ENCODE data around the gene TMEM14B. TPM values are rescaled to one million over a fixed set of nuclear protein-coding genes. Genes with fewer than 3 reads are reported as not detected.

Gene TMEM14B
- total and polyA plus RNA-seq, 2 donors (not counting 3 experiments of a cell fraction or from before 2014, with no cell fraction given) = 58.2 to 73.1 TPM

GRCh38 chr6:10759884-10760329 is 12.3 kb downstream of the TMEM14B start:
- Histone ChIP-seq H3K27me3 (ENCODE audit: control insufficient read depth in 2 of 2, insufficient read depth in 2 of 2, low read length in 2 of 2) (no peaks in the 10 kb centered on the region), H3K9ac (replicated peaks; ENCODE audit: extremely low read depth, insufficient read depth, low read length) (no peak overlapping the region), H3K4me2 (ENCODE audit: insufficient read depth, low read length) (peak overlapping the region; percentile 28), H3K9me3 (replicated peaks; ENCODE audit: control insufficient read depth, insufficient read depth, low read length) (no peaks in the 10 kb centered on the region), H2AFZ (ENCODE audit: low read depth, low read length) (no peak overlapping the region), H3K79me2 (ENCODE audit: control insufficient read depth, insufficient read depth, low read length) (no peaks in the 10 kb centered on the region), H3K36me3 (ENCODE audit: control insufficient read depth in 2 of 2, extremely low read depth in 1 of 2, insufficient read depth in 2 of 2, low read length in 2 of 2) (no peaks in the 10 kb centered on the region), H3K4me1 (ENCODE audit: control insufficient read depth, extremely low read depth, insufficient read depth, low read length) (peaks cover 15% of the 10 kb centered on the region), H3K27ac (ENCODE audit: insufficient read depth, low read depth, low read length) (peak overlapping the region; percentile 41), H4K20me1 (replicated peaks; ENCODE audit: control insufficient read depth, extremely low read depth, insufficient read depth, low read length) (no peaks in the 10 kb centered on the region), H3K9me1 (replicated peaks; ENCODE audit: control insufficient read depth, extremely low read depth, insufficient read depth, low read length) (no peaks in the 10 kb centered on the region), H3K4me3 (replicated peaks in 1 of 3; ENCODE audit: insufficient read depth in 1 of 3, low read depth in 1 of 3, low read length in 3 of 3) (no peak overlapping the region)
- ChIA-PET POLR2A (interaction anchor here (0.9 kb wide), 1 partner anchor 37 kb away, joined by 3 read pairs; the partner anchor contains the start of gene TMEM14C), CTCF (interaction anchor here (0.6 to 1.8 kb wide), 20 partner anchors 9 to 281 kb away, joined by 3 to 21 read pairs (median 4); partner anchors contain the start of genes C6orf52, PAK1IP1 and TMEM14C)
- no TSS peak for BruUV-seq (replicated peaks)
- dilution Hi-C loops (cut with MboI; ENCODE audit: extremely low pct_ligation_motif_present, low sequenced_read_pairs) = no loop called here
- peak; percentile 53 for DNase-seq (ENCODE audit: low read depth, low spot score)
- TF ChIP-seq JUN (IDR thresholded peaks at IDR 0.05; ENCODE audit: borderline replicate concordance, insufficient read depth, insufficient read length, low read depth) (peak; percentile 18), POLR2A (IDR thresholded peaks at IDR 0.05; ENCODE audit: low read depth, low read length) (no peak), POLR2AphosphoS5 (IDR thresholded peaks at IDR 0.05; ENCODE audit: insufficient read depth, low read depth, low read length) (no peak), MYC (IDR thresholded peaks at IDR 0.05; ENCODE audit: low read depth, low read length) (no peak), GATA2 (IDR thresholded peaks at IDR 0.05; ENCODE audit: insufficient read depth, insufficient read length, low read depth, low read length) (no peak), FOS (IDR thresholded peaks at IDR 0.05; ENCODE audit: borderline replicate concordance, insufficient read depth, low read length) (peak; percentile 74), EZH2 (IDR thresholded peaks at IDR 0.05; ENCODE audit: borderline replicate concordance, low read depth, low read length, severe bottlenecking) (no peak)
- TF ChIP-seq, protein P1, sequence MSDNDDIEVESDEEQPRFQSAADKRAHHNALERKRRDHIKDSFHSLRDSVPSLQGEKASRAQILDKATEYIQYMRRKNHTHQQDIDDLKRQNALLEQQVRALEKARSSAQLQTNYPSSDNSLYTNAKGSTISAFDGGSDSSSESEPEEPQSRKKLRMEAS (IDR thresholded peaks at IDR 0.05; ENCODE audit: insufficient read depth, insufficient read length) = no peak
- intact Hi-C loops (cut with micrococcal nuclease) = loop anchor here (1.0 kb wide), 5 partner anchors 13 to 250 kb away; partner anchors contain the start of genes C6orf52, PAK1IP1, TMEM14B and TMEM14C
- FAIRE-seq = no peak
